GOT3 (cell line): ENCODE results near the gene DNM2.

Experiments used
- DNase-seq: peaks from one replicate; lab custom pipeline; 2025; ENCODE audit warnings: mixed read lengths; lab: John Stamatoyannopoulos, UW

The DNM2 gene

GRCh38 chr19:10776900-10777650 is 59.2 kb downstream of the DNM2 start:
- no peak for DNase-seq

- no peak for DNase-seq
Observed at GRCh38 chr19:10780368-10780767, 62.5 kb downstream of the DNM2 start.

- no peak for DNase-seq
Observed at GRCh38 chr19:10782795-10783194, 64.9 kb downstream of the DNM2 start.

GRCh38 chr19:10784257-10784656 is 66.4 kb downstream of the DNM2 start:
- DNase-seq, result no peak

GRCh38 chr19:10788146-10788545 is 70.3 kb downstream of the DNM2 start:
- DNase-seq, result no peak

- DNase-seq, result no peak
Observed at GRCh38 chr19:10789866-10790265, 72.0 kb downstream of the DNM2 start.

- DNase-seq, result no peak
Observed at GRCh38 chr19:10796653-10797052, 78.8 kb downstream of the DNM2 start.

- no peak for DNase-seq
Observed at GRCh38 chr19:10797078-10797477, 79.2 kb downstream of the DNM2 start.

GRCh38 chr19:10797541-10798256 is 79.8 kb downstream of the DNM2 start:
- no peak for DNase-seq

GRCh38 chr19:10800488-10800887 is 82.6 kb downstream of the DNM2 start:
- DNase-seq, result no peak

- DNase-seq, result no peak
Observed at GRCh38 chr19:10802479-10802878, 84.6 kb downstream of the DNM2 start.

GRCh38 chr19:10803252-10803651 is 85.4 kb downstream of the DNM2 start:
- no peak for DNase-seq

- DNase-seq, result no peak
Observed at GRCh38 chr19:10805065-10805757, 87.3 kb downstream of the DNM2 start.

- no peak for DNase-seq
Observed at GRCh38 chr19:10805758-10806247, 87.9 kb downstream of the DNM2 start.

GRCh38 chr19:10808937-10809649 is 91.2 kb downstream of the DNM2 start:
- DNase-seq, result no peak

GRCh38 chr19:10809651-10810285 is 91.9 kb downstream of the DNM2 start:
- DNase-seq, result no peak

GRCh38 chr19:10811391-10812111 is 93.7 kb downstream of the DNM2 start:
- no peak for DNase-seq

GRCh38 chr19:10812196-10812595 is 94.3 kb downstream of the DNM2 start:
- DNase-seq, result no peak

- DNase-seq, result peak; percentile 18
Observed at GRCh38 chr19:10812902-10813404, 95.1 kb downstream of the DNM2 start.

GRCh38 chr19:10815007-10815536 is 97.2 kb downstream of the DNM2 start:
- DNase-seq, result no peak
